Ectodermal cell (in vitro differentiated cells): ENCODE data around the gene SLC50A1. TPM values are rescaled to one million over a fixed set of nuclear protein-coding genes. Genes with fewer than 3 reads are reported as not detected.
A peak's percentile ranks its signal among the peaks of the same experiment; 100 is the strongest.

ENCODE experiments used
- H3K27ac ChIP-seq: 2 replicates; pipeline ENCODE4 v1.7.0; 2013; ENCODE audit warnings: mild to moderate bottlenecking, low read depth, low read length; ENCODE audit not compliant: insufficient read depth, poor library complexity, severe bottlenecking
- H3K27me3 ChIP-seq: 2 replicates; pipeline ENCODE4 v1.7.0; 2013; ENCODE audit warnings: mild to moderate bottlenecking, low read length; ENCODE audit not compliant: insufficient read depth, control insufficient read depth, poor library complexity, severe bottlenecking
- H3K36me3 ChIP-seq: one replicate; pipeline ENCODE4 v1.7.0; 2013; ENCODE audit warnings: low read length; ENCODE audit not compliant: control insufficient read depth, insufficient read depth
- H3K4me1 ChIP-seq: one replicate; pipeline ENCODE4 v1.7.0; 2013; ENCODE audit warnings: low read length; ENCODE audit not compliant: control insufficient read depth, insufficient read depth
- H3K4me3 ChIP-seq: 2 replicates; pipeline ENCODE4 v1.7.0; 2013; ENCODE audit warnings: low read depth, low read length, control low read depth; ENCODE audit not compliant: insufficient read depth
- H3K9me3 ChIP-seq: 2 replicates; pipeline ENCODE4 v1.7.0; 2013; ENCODE audit warnings: mild to moderate bottlenecking, low read length, moderate library complexity; ENCODE audit not compliant: control insufficient read depth
- WGBS, 2 experiments: methylation state at CpG; one replicate each; pipeline ENCODE4 v1.1.7; 2013; ENCODE audit warnings: missing lambda C conversion rate in 2 of 2; 5-methylcytosine and 5-hydroxymethylcytosine counted together
- polyA plus RNA-seq, 4 experiments: library from polyadenylated mRNA; stranded (reverse); fragments of 50-300 nt; gene quantifications; one replicate each; pipeline ENCODE4 v1.2.3, GENCODE V29; 2013

SLC50A1 gene
- polyA plus RNA-seq (2013, experiment 1 of 4) = 43.3 TPM
- 37.1 TPM for polyA plus RNA-seq (2013, experiment 2 of 4)
- polyA plus RNA-seq (2013, experiment 3 of 4) = 37.1 TPM
- polyA plus RNA-seq (2013, experiment 4 of 4) = 36.9 TPM

DNA sequence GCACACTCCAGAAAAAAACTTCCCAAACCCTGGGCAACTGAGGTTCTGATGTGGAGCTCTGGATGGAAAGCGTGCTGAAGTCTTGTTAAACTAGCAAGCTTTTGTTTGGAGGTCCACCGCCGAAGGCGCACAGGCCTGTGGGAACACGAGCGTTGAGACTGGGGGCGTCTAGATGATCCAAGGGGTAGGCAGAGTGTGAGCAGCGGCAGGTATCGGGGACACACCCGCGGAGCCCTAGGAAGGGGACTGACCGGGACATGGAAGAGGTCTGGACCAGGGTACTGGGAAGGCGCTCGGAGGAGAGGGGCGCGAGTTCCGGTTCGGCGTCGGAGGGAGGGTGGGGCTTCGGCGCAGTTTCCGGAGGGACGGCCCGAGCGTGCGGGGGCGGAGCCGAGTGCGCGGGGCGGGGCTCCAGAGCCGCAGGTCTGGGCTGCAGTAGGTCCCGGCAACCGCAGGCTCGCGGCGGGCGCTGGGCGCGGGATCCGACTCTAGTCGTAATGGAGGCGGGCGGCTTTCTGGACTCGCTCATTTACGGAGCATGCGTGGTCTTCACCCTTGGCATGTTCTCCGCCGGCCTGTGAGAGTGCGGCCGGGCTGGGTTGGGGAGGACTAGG is at the start of gene SLC50A1:
Gene SLC50A1 (plus strand): TSS at position 438 of the 614 bp plus-strand sequence. CDS start 60 bp downstream, at position 498.
- 0% methylated on average over 52 of the region's 52 CpGs for WGBS, 2 experiments
- peak within 1 kb of the TSS; percentile 86 for H3K27ac ChIP-seq
- H3K36me3 ChIP-seq = no peaks in the 10 kb centered on the region
- H3K9me3 ChIP-seq = no peaks in the 10 kb centered on the region
- H3K4me1 ChIP-seq = peaks cover 12% of the 10 kb centered on the region
- peak within 1 kb of the TSS; percentile 57 for H3K4me3 ChIP-seq
- peaks cover 3% of the 10 kb centered on the region for H3K27me3 ChIP-seq

DNA sequence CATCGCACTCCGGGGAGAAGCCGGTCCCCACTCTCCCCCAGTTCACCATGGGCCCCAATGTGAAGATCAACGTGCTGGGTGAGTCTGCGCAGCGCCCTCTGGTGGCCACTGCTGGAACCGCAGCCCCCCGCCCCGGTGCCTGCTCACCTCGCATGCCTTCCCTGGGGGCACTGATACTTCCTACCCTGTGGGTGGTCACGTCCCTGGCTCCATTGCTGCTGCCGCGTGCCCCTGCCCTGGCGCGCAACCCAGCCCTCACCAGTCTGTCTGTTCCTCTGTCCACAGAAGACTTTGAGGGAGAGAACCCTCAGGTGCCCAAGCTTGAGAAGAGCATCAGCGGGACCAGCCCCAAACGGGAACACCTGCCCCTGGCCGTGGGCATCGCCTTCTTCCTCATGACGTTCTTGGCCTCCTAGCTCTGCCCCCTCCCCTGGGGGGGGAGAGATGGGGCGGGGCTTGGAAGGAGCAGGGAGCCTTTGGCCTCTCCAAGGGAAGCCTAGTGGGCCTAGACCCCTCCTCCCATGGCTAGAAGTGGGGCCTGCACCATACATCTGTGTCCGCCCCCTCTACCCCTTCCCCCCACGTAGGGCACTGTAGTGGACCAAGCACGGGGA is 49.4 kb upstream of the SLC50A1 start:
- Histone ChIP-seq H3K4me1 (peaks cover 31% of the 10 kb centered on the region), H3K9me3 (no peaks in the 10 kb centered on the region), H3K36me3 (no peaks in the 10 kb centered on the region), H3K27ac (no peak overlapping the region), H3K4me3 (peak overlapping the region; percentile 63), H3K27me3 (peaks cover 42% of the 10 kb centered on the region)
- WGBS, 2 experiments = 14 to 16% methylated on average over 24 of the region's 24 CpGs

- Histone ChIP-seq H3K36me3 (no peaks in the 10 kb centered on the region), H3K4me1 (peaks cover 24% of the 10 kb centered on the region), H3K9me3 (no peaks in the 10 kb centered on the region), H3K4me3 (no peak overlapping the region), H3K27ac (no peak overlapping the region), H3K27me3 (peaks cover 39% of the 10 kb centered on the region)
- WGBS, 2 experiments = 57 to 63% methylated on average over 6 to 8 of the region's 8 CpGs
Measured at GRCh38 chr1:155086856-155087535, 48.7 kb upstream of the SLC50A1 start.

GRCh38 chr1:155091071-155092051 is 44.3 kb upstream of the SLC50A1 start:
- WGBS, 2 experiments = 37 to 40% methylated on average over 29 of the region's 29 CpGs
- H3K4me3 ChIP-seq = no peak overlapping the region

DNA sequence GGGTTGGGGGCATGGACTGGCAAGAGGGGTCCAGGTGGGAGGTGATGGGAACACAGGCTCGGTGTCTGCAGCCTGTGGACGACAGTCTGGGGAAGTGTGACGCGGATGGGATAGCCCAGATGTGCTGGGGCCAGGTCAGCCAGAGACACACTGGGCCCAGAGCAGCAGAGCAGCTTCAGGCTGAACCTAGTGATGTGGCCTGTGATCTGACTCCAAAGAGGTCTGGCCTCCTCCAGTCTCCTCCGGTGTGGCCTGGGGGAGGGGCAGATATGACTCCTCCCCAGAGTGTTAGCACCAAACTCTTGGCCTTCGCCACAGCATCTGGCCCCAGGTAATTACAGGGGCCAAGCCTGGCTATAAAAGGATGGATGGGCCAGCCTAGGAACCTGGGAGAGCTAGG is 43.5 kb upstream of the SLC50A1 start:
- Histone ChIP-seq H3K9me3 (no peaks in the 10 kb centered on the region), H3K4me1 (peaks cover 8% of the 10 kb centered on the region), H3K4me3 (no peak overlapping the region), H3K27ac (no peak overlapping the region), H3K36me3 (no peaks in the 10 kb centered on the region), H3K27me3 (peaks cover 12% of the 10 kb centered on the region)
- 92 to 93% methylated on average over 6 of the region's 6 CpGs for WGBS, 2 experiments

More at GRCh38 chr1:155091071-155092051, 44.3 kb upstream of the SLC50A1 start:
- Histone ChIP-seq H3K4me1 (peaks cover 11% of the 10 kb centered on the region), H3K36me3 (no peaks in the 10 kb centered on the region), H3K9me3 (no peaks in the 10 kb centered on the region), H3K27me3 (peaks cover 17% of the 10 kb centered on the region), H3K27ac (no peak overlapping the region)

DNA sequence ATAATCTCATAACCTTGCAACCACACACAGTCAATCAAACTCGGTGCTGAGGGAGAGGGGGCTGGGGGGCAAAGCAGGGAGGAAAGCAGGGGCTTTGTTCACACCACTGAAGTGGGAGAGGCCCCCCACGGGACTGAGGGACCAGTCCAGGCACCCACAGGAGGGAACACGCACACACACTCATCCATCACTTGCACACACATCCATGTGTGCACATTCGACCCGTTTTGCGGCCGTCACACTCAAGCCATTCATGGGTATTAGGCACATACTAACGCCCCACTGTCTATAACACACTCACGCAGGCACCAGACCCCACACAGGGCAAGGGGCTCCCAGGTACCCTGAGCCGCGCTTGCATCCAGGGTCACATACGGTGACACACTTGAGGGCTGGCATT is 43.0 kb upstream of the SLC50A1 start:
- WGBS, 2 experiments = 92 to 97% methylated on average over 12 of the region's 12 CpGs
- H3K36me3 ChIP-seq = no peaks in the 10 kb centered on the region
- no peak overlapping the region for H3K4me3 ChIP-seq
- H3K27ac ChIP-seq = no peak overlapping the region
- H3K9me3 ChIP-seq = no peaks in the 10 kb centered on the region
- peaks cover 12% of the 10 kb centered on the region for H3K27me3 ChIP-seq
- H3K4me1 ChIP-seq = peaks cover 8% of the 10 kb centered on the region

DNA sequence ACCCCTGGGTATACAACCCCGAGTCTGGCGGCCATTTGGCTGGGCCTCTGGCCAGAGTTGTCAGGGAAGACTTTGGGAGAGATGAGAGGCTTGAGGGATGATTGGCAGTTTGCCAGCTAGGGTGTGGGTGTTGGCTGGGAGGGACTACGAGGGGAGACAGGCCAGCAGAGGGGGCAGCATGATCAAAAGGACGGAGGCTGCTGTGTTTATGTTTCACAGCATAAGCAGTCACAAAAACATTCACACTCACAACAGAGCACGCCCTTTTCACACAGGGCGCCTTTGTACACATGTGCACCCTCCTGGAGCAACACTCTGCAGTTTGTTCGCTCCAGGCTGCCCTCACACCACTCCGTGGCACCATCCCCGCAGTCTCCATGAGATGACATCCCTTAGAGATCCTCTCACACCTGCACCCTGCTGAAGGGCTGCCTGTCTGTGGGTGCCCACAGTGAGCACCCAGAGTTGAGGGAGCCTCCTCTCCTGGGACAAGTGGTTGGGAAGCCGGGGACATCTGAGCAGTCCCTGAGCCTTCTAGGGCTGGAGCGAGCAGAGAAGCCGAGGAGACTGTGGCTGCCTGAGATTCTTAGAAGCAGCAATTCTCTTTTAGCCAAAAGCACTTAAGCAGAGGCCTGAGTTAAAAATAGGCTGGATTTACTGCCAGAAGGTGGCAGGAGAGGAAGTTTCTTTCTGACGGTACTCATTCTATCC is 41.6 kb upstream of the SLC50A1 start:
- peaks cover 8% of the 10 kb centered on the region for H3K4me1 ChIP-seq
- H3K4me3 ChIP-seq = no peak overlapping the region
- H3K27me3 ChIP-seq = peaks cover 12% of the 10 kb centered on the region
- no peak overlapping the region for H3K27ac ChIP-seq
- no peaks in the 10 kb centered on the region for H3K9me3 ChIP-seq
- H3K36me3 ChIP-seq = no peaks in the 10 kb centered on the region
- 59 to 61% methylated on average over 13 of the region's 13 CpGs for WGBS, 2 experiments

- Histone ChIP-seq H3K4me1 (peaks cover 8% of the 10 kb centered on the region), H3K9me3 (no peaks in the 10 kb centered on the region), H3K4me3 (no peak overlapping the region), H3K36me3 (no peaks in the 10 kb centered on the region), H3K27ac (no peak overlapping the region), H3K27me3 (peaks cover 12% of the 10 kb centered on the region)
- 91 to 93% methylated on average over 2 of the region's 2 CpGs for WGBS, 2 experiments
Measured at GRCh38 chr1:155094622-155094948, 41.1 kb upstream of the SLC50A1 start.

DNA sequence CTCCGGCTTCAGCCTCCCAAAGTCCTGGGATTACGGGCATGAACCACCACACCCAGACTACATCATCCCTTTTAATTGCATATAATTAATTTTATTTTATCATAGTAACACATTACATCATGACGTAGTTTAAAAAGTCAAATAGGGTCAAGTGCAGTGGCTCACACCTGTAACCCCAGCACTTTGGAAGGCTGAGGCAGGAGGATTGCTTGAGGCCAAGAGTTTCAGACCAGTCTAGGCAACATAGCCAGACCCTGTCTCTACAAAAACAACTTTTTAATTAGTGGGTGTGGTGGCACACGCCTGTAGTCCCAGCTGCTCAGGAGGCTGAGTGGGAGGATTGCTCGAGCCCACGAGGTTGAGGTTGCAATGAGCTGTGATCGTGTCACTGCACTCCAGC is 36.3 kb upstream of the SLC50A1 start:
- no peaks in the 10 kb centered on the region for H3K9me3 ChIP-seq
- no peaks in the 10 kb centered on the region for H3K36me3 ChIP-seq
- no peak overlapping the region for H3K27ac ChIP-seq
- H3K27me3 ChIP-seq = no peaks in the 10 kb centered on the region
- H3K4me3 ChIP-seq = no peak overlapping the region
- 90 to 96% methylated on average over 7 of the region's 7 CpGs for WGBS, 2 experiments
- H3K4me1 ChIP-seq = peaks cover 4% of the 10 kb centered on the region
